GM12875 (cell line): ENCODE results near the gene ZNF836.
A peak's percentile ranks its signal among the peaks of the same experiment; 100 is the strongest.

Experiments used
- H3K4me3 ChIP-seq: one replicate; pipeline ENCODE4 v1.5.1; 2011; ENCODE audit warnings: low read depth, low read length, control low read depth
- TF ChIP-seq, protein P1 (sequence below): IDR thresholded peaks from 2 replicates; pipeline ENCODE4 v1.5.1; 2011; ENCODE audit warnings: low read depth, mild to moderate bottlenecking, control low read depth, inconsistent platforms, low read length, moderate library complexity, borderline replicate concordance; ENCODE audit not compliant: insufficient read depth

ZNF836 gene

DNA sequence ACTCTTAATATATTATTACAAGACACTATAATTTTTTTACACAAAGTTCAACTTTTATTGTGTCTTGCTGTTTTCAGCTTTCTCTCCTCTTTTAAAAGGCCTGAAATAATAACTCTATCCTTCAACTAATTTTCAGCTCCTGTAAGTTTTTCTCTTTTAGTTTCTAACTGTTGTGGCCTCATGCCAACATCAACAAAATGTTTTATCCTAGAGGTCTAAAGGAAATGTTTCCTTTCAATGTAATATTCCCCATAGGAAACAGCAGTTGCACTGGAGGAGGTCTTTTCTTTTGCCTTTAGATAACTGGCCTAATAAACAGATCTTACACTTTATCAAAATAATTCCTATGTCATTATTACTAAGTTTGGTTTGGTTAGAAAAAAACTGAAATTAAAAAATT, 23.2 kb downstream of the ZNF836 start:
- TF ChIP-seq, protein P1, sequence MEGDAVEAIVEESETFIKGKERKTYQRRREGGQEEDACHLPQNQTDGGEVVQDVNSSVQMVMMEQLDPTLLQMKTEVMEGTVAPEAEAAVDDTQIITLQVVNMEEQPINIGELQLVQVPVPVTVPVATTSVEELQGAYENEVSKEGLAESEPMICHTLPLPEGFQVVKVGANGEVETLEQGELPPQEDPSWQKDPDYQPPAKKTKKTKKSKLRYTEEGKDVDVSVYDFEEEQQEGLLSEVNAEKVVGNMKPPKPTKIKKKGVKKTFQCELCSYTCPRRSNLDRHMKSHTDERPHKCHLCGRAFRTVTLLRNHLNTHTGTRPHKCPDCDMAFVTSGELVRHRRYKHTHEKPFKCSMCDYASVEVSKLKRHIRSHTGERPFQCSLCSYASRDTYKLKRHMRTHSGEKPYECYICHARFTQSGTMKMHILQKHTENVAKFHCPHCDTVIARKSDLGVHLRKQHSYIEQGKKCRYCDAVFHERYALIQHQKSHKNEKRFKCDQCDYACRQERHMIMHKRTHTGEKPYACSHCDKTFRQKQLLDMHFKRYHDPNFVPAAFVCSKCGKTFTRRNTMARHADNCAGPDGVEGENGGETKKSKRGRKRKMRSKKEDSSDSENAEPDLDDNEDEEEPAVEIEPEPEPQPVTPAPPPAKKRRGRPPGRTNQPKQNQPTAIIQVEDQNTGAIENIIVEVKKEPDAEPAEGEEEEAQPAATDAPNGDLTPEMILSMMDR, result no peak
- H3K4me3 ChIP-seq, result no peak overlapping the region

DNA sequence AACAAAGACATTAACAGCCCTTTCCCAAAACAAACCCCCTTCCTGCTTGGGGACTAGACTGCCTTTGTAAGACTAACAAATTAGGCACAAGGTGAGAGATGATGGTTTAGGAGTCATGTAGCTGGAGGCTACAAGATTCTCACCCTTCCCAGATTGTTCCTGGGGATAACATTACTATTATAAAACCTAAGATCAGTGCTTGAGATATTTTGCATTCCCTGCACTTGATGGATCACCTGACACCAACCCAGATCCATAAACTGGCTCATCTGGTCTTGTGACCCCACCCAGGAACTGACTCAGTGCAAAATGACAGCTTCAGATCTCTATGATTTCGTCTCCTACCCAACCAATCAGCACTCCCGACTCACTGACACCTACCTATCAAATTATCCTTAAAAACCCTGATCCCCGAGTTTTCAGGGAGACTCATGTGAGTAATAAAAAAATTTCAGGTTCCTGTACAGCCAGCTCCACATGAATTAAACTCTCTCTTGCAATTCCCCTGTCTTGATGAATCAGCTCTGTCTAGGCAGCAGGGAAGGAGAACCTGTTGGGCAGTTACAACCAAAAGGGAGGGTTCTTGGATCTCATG, 29.3 kb downstream of the ZNF836 start:
- H3K4me3 ChIP-seq, result no peak overlapping the region
- TF ChIP-seq, protein P1, result no peak

DNA sequence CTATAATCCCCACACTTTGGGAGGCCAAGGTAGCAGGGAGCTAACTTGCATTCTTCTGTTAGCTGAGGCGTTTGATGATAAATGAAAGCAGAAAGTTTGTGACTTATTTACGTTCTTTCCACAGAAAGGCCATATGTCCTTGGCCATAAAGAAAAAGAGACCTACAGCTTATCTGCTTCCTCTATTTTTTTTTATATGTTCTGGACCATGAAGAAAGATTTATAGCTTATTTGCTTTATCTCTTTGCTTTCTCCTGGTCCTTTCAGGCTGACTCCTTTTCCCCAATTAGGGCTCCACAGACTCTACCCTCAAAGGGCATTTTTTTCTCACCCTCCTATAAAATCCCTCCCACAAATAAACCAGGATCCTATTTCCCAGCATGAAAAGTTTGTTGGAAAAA, 30.2 kb downstream of the ZNF836 start:
- TF ChIP-seq, protein P1, result no peak
- no peak overlapping the region for H3K4me3 ChIP-seq

DNA sequence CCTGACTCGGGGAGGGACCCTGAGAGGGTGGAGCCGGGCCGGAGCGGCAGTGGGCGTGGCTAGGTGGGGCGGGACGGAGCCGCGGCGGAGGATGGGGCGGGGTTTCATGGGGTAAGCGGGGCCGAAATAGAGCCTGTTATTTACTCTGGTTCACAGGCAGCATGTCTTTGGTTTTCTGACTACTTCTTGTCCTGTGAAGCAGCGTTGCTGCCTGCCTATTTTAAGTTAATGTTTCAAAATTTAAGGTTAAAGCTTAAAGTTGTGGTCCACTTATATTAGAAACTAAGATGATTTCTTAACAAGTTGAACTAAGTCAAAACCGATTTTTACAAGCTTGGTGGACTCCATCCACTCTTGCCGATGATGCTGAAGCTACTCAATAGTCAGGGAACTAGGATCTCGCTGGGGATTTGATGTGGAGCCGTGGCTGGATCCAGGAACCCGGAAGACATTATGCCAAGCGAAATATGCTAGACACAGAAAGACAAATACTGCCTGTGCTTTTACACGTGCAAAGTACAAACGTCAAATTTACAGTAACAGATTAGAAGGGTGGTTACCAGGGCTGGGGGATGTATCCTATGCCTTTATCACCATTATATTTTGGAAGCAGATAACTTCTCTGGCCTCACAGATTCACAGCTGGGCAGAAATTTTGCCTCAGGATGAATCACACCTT, 31.2 kb downstream of the ZNF836 start:
- TF ChIP-seq, protein P1, result no peak
- no peak overlapping the region for H3K4me3 ChIP-seq

DNA sequence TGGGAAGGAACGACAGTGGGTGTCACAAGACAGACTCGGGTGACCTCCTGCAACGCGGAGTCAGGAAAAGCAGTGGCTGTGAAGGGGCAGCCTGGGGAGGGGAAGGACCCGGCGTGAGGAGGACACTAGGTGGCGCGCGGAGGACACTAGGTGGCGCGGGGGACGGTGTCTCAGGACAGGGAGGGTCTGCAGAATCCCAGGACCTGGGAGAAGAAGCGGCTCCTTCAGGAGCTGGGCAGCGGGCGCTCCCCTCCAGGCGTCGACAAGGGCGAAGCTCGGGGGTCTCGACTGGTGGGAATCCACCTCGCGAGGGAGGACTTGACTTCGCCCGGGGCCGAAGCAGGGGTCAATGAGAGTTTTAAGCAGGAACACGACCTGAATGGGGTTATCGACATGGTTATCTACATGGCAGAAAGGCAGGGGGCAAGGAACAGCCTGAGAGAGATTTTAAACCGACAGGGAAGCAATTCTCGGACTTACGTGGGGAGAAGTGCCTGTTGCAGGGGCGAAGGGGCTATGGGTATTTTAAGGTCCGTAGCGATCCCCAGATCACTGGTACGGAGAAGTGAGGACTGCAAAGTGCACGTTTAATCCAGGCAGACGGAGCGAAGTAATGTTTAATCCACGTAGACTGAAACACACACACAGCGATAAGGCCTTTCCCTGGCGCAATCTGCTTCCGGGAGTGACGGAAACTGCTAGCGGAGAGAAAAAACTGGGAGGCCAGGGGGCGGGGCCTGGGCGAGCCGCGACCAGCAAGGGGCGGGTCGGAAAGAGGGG, 32.0 kb downstream of the ZNF836 start, which contains the start of gene ZNF616:
Gene ZNF616, minus strand, starts transcription at position 687 of the 780 bp plus-strand sequence. CDS start 9,426 bp downstream, outside the sequence.
- TF ChIP-seq, protein P1, result peak; percentile 80
- H3K4me3 ChIP-seq, result peak within 1 kb of the TSS; percentile 73

DNA sequence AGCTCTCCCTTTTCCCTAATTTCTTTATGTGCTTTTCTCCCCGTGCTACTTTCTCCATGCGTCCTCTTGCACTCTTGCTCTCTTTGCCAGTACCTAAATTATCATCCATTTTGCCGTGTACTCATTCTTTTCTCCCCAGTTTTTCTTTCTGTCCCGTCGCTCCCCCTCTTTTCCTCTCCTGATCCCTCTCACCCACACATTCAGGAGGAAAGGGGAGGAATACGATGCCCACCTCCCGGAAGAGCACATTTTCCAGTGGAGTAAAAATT, 32.5 kb downstream of the ZNF836 start:
- TF ChIP-seq, protein P1, result no peak
- peak overlapping the region; percentile 73 for H3K4me3 ChIP-seq
